CD4-positive, alpha-beta T cell treated with Interleukin-10 for 1 hour (primary cell): ENCODE measurements around the gene KNOP1.

Source experiments
- DNase-seq: peaks from one replicate; pipeline ENCODE4 v3.0.0-alpha.2; 2020

The KNOP1 gene

DNA sequence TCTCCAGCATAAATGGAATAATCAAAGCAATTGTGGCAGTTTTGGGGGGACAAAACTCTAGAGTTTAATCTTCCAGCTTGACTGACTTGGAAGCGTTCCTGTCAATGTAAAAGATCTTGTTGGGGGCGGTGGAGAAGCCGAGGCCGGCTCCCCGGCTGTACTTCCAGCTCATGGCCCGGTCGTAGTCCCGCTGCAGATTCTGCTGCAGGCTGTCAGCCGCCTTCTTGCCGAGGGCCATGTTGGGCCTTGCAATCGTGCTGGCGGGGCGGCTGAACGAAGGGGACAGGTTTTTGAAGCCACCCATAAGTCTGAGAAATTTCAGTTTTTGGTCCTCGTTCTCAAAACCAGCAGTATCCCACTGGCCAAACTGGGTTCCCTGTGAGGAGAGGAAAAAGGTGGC, 11.2 kb downstream of the KNOP1 start:
- no peak for DNase-seq

DNA sequence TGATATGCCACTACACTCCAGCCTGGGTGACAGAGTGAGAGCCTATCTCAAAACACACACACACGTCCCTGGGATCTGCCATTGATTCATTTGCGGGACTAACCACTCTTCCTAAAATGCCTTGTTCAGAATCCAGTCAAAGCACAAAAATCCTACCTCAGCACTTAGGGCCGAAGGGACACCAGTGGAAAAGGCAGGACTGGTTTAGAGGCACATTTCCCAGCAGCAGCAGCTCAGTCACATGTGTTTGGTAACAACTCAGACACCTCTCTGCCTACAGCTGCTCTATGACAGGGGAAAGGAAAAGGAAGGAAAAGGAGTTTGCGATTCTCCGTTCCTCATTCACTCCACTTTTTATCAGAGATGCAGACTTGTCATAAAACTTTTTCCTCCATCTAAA, 12.2 kb downstream of the KNOP1 start:
- DNase-seq: no peak

DNA sequence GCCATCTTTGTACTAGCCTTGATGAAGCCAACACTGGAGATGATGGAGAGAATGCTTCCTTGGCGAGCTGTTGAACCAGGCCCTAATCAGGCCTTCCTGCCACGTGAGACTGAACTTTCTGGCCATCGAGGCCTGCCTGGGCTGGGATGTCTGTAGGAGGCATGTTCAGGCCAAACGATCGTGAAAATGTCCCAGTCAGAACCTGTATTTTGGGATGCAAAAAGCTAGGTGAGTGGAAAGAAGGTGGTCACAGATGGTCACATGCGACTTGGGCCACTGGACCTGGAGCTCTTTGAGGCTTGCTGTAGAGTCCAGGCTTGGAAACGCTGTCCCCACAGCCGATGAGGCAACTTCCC, 12.9 kb downstream of the KNOP1 start:
- no peak for DNase-seq

DNA sequence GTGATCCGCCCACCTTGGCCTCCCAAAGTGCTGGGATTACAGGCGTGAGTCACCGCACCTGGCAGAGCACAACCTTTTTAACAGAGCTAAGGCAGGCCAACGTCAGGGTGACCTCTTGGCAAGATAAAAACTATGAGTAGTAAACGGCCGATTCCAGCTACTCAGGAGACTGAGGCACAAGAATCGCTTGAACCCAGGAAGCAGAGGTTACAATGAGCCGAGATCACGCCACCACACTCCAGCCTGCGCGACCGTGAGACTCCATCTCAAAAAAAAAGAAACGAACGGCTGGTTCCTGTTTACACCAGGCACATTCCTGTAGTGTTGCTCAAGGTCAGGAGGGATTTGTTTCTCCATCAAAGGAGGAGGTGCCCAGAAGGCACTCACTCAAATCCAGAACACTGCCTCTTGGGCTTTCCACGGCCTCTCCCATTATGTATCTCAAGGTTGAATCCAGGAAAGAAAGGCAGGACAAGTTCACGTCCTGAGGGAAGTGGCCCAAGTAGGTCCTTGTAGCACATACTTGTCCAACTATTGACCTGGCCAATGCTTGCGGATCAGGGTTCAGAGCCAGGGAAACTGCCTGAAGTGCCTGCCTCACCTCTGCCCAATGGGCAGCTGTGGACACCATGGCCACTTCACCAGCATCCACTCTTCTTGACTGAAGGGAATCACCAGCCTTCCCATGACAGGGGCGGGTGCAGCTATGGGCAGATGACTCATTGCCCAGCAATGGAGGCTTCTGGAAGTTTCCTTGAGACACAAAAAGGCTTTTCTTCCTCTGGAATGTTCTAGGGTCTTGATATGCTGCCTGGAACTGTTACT, 13.5 kb downstream of the KNOP1 start:
- DNase-seq: no peak

DNA sequence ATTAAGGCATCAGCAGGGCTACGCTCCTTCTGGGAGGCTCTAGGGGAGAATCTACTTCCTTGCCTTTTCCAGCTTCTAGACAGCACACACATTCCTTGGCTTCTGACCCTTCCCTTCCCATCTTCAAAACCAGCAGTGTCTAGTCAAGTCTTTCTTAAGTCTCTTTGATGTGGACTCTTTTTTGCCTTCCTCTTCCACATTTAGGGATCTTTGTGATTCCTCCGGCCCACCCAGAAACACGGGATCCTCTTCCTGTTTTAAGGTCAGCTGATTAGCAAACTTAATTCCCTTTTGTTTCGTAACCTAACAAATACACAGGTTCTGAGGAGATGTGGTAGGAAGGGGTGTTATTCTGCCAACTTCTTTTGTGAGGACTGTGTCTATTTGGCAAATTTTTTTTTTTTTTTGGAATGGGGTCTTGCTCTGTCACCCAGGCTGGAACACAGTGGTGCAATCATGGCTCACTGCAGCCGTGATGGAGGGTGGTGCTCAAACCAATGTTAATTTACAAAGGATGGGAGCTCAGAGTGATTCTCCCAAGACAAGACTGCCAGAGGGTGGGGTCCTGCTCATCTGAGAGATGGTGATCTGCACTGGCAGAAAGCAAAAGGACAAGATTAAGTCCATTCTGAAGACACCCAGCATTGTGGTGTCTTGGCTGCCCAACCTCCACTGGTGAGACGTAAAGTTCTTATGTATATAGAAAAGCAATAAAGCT, 14.7 kb downstream of the KNOP1 start:
- no peak for DNase-seq

DNA sequence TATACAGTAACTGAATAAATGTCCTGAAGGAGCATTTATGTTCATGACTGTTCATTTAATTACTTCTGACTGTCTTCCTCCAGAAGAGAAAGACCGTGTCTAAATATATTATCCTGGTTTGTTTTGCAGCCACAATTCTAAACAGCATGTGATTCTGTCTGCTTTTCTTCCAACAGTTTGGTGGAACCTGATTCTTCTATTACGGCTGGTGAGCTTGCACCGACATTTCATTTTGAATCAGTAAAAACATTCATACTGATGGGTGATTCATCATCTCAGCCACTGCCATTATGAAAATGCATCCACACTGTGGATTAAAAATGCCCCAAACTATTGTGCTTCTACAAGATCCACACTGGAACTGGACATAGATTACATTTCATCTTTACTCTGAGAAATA, 16.9 kb downstream of the KNOP1 start:
- DNase-seq: no peak

DNA sequence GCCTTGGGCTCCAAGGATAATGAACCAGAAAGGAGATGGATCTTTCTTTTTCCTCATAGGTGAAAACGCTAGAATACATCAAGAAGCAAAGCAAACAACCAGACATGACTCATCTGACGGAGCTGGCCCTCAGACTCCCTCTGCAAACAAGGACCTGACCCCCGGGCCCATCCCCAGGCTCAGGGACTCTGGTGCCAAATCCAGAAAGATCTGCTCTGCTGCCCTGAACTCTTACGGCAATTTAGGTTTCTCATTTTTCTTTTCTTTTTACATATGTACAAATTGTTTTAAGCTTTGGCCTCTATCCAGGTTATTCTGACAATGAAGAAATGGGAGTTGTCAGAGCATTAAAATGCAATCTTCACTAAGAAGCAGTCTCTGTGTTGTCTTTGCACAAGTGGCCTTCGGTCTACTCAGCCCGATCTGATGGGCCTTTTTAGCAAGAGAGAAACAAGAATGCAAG, 17.7 kb downstream of the KNOP1 start:
- DNase-seq: no peak

DNA sequence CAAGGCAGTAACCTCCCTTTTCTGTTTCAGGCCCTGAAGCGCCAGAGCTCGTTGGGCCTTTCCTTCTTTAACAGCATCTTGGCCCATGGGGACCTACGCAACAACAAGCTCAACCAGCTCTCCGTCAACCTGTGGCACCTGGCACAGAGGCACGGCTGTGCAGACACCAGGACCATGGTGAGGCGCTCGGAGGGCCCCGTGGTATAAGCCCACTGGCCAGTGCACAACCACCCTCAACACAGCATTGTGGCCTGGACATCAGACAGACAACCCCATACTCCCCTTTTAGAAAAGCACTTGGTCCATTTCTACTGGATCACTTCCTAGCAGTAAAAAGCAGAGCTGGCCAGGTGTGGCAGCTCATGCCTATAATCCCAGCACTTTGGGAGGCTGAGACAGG, 18.6 kb downstream of the KNOP1 start:
- DNase-seq: no peak

DNA sequence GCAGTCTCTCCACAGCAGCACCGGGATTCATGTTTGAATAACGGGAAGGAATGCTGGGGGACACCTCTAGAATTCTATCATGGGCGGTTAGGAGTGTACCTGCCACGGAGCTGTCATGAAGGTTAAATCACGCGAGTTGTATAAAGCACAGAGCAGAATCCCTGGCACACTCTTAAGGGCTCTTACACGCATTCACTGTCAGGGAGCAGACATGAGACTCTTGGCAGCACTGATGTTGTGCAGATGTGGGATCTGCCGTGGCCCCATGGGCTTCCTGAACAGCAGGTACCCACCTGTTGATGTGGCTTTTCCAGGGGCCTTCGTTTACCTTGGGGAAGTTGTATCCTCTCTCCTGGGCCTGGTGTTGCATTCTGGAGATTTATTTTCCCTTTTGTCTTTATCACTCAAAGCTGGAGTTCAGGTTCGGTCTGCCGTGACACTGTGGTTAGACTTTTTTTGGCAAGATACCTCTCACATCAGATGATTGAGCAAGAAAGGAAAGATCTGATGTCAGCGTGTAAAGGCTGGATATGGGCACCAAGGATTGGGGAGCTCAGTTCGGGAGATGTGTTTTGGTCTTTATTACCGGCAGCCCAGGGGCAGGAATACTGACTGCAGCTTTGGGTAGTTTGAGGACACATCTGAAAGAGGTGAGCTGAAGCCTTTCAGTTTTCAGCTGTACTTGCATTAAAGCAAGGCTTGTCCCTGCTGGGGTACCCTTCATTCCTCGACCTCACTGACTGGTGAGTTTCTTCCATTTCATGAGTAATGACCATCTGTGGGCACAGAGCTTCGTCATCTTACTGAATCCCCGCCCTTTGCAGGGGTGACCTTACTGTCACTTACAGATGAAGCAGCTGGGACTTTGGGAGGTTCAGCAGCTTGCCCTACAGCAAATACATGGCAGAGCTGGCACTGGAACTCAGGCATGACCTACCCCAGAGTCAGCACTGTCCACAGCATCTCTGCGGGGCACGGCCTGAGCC, 19.3 kb downstream of the KNOP1 start:
- DNase-seq: no peak

DNA sequence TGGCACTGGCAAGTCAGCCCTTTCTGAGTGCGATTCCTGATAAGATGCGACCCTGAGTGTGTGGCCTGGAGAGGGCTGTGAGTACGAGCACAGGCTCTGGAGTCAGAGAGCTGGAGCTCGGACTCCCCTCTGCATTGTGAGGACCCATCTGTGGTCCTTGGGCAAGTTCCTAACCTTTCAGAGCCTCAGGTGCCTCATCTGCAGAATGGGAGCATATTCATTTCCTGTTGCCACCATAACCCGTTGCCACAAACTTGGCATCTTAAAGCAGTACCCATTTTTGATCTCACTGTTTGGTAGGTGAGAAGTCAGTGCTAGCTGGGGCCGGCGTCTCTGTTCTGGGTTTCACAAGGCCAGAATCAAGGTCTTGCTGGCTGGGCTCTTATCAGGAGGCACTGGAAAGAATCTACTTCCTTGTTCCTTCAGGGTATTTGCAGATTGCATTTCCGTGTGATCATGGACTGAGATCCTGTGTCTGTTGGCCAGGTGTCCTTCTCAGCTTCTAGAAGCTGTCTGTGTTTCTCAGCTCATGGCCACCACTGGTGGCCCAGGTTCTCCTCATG, 20.2 kb downstream of the KNOP1 start:
- DNase-seq: peak; percentile 6

DNA sequence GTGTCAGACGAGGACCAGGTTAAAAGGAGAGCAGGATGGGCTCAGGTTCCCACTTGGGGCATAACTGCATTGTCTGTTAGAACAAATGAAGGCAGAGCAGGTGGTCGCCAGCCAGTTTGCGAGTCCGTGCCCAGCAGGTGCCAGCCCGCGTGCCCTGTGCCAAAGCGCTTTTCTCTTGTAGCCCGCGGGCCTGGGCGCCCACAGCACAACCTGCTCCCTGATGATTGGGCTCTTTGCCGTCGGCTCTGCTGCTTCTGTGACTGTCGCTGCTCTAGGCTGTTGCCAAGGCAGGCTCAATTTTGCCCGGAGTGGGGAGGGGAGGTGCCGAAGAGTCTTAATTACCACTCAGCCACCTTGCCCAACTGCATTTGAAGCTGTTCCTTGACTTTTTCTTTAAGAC, 21.1 kb downstream of the KNOP1 start:
- peak; percentile 8 for DNase-seq

DNA sequence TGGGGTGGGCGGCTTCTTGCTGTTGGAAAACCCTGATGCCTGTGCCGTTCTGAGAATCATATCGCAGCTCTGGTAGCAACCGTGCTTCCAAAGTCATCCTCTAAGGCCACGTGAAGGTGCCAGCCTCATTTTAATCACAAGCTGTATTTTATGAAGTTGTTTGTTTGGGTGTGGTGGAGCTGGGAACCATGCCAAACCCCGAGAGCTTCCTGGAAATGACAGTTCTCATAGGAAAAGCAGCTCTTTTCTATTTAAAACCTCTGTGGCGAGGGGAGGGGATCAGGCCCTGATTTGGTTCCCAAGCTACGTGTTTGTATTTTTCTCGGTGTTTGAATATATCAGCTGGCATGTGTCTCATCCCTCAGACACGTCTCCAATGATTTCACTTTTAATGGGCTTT, 21.7 kb downstream of the KNOP1 start:
- peak; percentile 83 for DNase-seq

DNA sequence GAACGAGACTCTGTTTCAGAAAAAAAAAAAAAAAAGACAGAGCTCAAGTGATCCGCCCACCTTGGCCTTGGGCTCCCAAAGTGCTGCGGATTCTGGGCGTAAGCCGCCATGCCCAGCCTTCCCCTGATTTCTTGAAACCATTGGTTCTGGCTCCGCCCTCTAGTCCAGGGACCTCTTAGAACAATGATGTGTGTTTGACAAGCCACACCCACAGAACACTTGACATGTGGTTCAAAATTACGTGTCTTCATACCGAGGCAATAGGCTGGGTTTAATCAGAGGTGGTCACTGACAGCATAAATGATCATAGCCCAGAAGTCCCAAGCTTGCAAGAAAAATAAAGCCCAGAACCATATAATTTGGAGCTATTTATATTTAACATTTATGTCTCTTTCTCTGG, 23.0 kb downstream of the KNOP1 start:
- DNase-seq: no peak

DNA sequence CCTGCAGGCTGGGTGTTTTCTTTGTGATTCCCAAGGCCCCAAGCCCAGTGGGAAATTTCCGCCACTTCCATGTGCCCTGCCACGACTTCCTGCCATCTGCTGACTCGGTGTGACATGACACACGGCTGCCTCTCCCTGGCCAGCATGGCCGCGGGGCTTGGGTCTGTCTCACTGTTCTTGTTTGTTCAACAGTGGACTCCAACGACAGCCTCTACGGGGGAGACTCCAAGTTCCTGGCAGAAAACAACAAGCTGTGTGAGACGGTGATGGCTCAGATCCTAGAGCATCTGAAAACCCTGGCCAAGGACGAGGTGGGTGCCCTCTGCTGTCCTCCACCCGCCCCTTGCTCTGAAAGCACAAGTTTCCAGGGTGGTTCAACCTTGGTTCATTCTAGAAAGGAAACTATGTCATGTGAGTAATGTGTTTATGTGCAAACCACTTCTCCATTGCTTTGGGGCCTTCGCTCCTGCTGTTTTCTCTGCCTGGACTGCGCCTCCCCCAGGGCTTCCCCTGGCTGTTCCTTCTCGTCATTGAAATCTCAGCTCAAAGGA, 26.8 kb downstream of the KNOP1 start:
- no peak for DNase-seq

DNA sequence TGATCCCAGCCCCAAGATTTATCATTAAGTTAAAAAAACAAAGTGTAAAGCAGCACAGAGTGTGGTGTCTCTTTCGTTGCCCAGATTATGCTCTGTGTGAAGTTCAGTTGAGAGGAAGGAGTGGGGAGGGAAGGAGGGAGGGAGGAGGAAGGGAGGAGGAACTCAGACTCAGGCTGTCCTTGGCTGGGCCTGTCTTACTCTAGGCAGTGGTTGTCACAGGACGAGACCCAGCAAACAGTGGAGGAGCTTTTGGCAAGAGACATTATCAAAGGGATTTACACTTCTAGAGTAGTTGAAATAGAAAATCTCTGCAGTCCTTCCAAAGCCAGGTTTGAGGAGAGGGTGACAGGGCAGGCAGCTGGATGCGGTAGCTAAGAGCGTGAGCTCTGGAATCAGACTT, 27.8 kb downstream of the KNOP1 start:
- no peak for DNase-seq

DNA sequence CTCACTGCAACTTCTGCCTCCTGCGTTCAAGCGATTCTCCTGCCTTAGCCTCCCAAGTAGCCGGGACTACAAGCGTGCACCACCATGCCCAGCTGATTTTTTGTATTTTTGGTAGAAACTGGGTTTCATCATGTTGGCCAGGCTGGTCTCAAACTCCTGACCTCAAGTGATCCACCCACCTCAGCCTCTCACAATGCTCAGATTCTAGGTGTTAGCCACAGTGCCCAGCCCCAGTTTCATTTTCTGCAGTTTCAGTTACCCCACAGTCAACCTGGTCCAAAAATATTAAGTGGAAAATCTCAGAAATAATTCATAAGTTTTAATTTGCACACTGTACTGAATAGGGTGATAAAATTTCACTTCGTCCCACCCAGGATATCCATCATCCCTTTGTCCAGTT, 28.7 kb downstream of the KNOP1 start:
- no peak for DNase-seq

DNA sequence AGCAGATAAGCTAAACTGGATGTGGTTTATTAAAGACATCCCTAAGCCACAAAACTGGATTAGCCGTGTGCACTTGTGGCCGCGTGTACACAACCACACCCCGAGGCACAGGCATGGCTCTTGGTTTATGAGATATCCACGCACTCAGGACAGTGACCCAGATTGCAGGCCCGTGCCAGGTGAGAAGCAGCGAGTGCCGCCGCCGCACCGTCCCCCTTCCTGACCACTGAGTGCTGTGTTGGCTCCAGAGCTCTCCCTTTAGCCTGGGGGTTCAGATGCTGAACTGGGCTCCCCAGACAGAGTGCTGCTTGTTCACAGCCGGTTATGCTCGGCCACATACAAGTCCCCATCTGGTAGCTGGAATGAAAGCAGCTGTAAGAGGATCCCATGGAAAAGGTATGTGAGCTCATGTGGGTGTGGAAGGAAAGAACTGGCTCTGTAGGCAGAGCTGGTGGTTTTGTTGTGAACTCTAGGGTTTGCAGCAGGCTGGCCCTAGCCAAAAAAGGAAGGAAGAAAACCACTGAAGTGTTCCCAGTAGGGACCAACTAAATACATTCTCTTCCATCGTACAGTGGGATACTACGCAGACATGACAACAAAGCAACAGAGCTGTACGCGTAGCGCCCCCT, 29.5 kb downstream of the KNOP1 start:
- DNase-seq: no peak

DNA sequence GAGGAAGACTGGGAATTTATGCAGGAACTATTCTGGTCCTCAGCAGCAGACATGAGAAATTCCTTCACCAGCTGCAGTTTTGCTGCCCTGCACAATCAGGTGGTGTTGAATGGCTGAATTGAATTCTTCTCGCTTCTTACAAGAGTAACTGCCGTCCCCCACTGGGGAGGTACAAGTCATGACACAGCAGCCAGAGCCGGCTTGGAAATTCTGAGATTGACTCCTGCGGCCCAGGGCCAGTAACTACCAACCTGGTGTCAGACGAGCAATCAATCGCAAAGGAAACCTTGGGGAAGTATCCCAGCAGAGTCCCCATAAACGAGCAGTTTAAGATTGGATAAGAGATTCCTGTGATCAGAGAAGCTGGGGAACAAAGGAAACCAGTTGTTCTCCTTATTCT, 30.7 kb downstream of the KNOP1 start:
- no peak for DNase-seq

DNA sequence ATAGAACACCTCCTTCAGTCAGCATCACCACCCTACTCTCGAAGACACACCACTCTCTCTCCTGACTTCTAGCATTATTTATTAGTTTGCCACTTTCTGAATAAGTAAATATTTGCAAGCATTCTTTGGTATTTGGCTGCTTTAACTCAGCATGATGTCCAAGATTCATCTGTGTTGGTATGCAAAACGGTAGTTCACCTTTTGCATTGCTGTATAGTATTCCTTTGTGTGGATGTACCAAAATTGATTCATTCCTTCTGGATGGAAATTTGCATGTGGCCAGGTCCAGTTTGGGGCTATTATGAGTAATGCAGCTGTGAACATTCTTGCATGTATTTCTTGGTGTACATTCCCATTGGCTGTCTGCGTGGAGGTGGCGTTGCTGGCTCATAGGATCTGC, 32.9 kb downstream of the KNOP1 start:
- DNase-seq: no peak

DNA sequence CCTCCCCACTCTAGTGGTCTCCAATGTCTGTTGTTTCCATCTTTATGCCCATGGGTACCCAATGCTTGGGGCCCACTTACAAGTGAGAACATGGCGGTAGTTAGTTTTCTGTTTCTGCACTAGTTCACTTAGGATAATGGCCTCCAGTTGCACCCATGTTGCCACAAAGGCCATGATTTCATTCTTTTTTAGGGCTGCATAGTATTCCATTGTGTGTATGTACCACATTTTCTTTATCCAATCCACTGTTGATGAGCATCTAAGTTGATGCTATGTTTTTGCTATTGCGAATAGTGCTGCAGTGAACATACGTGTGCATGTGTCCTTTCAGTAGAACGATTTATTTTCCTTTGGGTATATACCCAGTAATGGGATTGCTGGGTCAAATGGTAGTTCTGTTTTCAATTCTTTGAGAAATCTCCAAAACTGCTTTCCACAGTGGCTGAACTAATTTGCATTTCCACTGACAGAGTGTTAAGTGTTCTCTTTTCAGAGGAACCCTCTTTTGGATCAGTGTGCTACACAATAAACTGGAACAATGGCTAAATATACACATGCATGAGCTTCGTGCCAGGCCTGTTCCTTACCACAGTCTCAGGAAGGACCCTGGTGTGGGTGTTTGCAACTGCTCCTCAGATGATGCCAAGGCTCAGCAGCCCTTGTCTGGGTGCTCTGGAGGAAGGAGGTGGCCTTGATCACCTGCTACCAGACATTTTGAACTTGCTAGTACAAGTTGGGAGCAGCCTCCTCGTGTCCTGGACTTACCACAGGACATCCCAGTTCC, 34.4 kb downstream of the KNOP1 start:
- DNase-seq: no peak

DNA sequence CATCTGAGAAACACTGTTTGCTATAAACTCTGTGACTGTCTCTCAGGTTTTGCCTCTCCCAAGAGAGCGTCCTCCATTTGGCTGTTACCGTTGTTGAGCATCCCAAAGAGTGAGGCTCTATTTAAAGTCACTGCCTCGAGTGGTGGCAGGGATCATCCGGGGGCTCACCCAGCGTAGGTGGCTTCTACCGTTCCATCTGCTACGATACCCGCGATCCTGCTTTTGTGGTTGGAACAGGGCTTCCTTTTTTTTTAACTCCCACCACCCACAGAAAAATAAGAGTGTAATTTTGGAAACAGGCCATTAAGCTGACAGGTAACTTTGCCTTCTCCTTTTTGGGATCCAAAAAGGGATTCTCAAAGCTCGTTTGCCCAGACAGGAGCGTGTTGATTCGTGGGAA, 36.4 kb downstream of the KNOP1 start:
- no peak for DNase-seq
